Stimulated activated CD4-positive, alpha-beta T cell treated with anti-CD3 and anti-CD28 coated beads, Interleukin-2, amount 100 ng/mL, for 24 hours (primary cell): Measurements from ENCODE around the gene POLD1.
"Not testable (repeated sequence)": the region's sequence is repeated elsewhere in the genome, so short reads cannot be mapped to it uniquely, and the experiment has no call there.

ENCODE experiments used
- DNase-seq, 2 donors: peaks; one replicate each; pipeline ENCODE4 v3.0.0-alpha.2; 2020

The POLD1 gene

DNA sequence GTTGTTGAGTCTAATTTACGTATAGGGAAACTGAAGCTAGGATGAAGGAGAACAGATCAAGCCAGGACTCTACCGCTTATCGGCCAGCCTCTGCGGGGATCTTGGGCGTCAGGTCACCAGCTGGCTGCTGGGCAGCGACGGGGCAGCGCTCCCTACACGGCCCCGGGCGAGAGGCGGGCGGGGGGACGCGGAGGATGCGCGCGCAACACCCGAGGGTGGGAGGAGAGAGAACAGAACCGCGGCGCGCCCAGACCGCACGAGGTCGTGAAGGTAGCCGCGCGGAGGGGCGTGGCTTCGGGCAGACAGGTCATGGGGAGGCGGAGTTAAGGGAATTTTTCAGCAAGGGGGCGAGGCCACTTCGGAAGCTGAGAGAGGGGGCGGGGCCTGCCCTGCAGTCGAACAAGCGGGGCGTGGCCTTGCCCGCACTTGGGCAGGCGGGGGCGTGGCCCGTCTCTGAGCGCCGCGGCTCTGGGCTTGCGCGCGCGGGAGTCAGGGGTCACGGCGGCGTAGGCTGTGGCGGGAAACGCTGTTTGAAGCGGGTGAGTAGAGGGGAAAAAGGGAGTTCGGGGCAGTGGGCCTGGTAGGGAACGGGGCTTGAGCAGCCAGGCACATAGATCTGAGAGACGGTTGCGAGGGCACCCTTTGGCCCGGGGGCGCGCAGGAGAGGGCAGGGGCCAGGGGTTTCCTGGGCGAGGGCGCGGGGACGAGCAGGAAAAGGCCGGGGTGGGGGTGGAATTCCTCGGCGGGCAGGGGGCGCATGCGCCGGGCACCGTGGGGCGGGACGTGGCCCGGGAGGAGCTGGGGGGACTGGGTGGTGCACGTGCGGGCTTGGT is at the start of gene POLD1:
POLD1 (plus strand) TSS at position 496 of the 833 bp plus-strand sequence. CDS start 14,505 bp downstream, outside the sequence.
- DNase-seq = peak; percentile 99

- no peak for DNase-seq
Measured at GRCh38 chr19:50334741-50335421, 49.3 kb upstream of the POLD1 start.

DNA sequence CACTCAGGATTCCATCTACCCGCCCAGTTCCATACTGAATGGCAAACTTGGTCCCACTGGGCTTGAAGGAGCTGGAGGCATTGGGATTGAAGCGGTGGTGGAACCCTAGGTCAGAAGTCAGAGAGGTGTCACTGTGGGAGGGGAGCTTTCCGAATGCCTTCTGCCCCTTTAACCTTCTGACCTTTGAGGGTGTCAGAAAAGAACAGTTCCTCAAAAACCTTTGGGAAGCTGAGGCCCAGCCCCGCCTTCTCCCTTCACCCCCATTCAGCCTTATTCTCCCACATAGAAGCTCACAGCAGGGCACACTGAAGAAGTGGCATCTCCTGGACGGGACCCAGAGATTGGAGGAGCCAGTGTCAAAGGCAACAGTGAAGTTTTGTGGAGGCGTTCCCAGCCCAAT is 47.1 kb upstream of the POLD1 start:
- not testable (repeated sequence) for DNase-seq

DNA sequence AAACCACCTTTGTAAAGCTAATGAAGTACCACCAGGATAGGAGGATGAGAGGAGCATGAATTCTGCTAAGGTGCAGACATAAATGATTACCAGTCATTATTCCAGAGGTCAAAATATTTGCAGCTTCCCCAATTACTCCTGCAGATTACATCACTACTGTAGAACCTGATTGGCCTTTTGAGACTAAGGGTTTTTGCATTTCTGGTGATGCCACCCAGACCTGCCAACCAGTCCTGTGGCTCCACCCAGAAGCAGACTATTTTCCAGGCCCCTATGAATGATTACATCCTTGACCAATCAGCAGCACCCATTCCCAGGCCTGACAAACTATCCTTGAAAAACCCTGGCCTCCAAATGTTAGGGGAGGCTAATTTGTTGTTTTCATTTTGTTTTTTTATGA is 43.8 kb upstream of the POLD1 start:
- DNase-seq = no peak

- no peak for DNase-seq
Measured at GRCh38 chr19:50341091-50341564, 43.0 kb upstream of the POLD1 start.

GRCh38 chr19:50344661-50345318 is 39.4 kb upstream of the POLD1 start:
- DNase-seq = no peak

DNA sequence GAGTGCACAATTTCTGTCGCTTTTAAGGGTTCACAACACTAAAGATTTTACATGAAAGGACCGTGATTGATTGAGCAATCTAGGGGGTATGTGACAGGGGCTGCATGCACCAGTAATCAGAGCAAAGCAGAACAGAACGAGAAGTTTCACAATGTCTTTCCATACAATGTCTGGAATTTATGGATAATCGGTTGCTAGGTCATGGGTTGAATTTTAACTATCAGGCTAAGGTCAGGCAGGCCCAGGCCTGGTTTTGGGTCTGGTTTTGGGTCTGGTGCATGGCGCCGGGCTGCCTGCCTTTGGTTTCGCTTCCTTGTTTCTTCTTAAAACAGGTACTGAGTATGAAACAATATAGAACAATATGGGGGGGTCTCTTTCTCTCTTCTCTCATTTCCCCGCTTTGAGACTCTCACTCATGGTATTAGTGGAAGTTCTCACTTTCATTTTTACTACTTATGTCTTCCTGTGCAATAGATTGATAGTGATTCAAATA is 37.0 kb upstream of the POLD1 start:
- peak; percentile 37 to 53 for DNase-seq

GRCh38 chr19:50349277-50350057 is 34.7 kb upstream of the POLD1 start:
- no peak for DNase-seq

DNA sequence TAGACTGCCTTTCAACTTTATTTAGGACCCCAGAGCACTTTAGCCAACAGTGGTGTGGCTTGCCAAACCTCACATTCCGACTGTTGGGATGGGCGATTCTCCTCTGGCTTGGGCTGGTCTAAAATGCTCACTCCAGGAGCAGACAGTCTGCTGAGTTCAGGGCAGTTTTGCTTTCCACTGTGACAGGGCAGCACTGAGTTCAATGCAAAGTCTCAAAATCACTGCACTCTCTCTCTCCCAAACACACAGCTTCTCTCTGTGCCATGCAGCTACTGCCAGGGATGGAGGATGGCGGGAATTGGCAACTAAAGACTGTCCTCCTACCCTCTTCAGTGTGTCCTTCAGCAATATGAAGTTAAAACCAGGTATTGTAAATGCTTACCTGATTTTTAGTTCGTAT is 31.9 kb upstream of the POLD1 start:
- no peak for DNase-seq

- DNase-seq = not testable (repeated sequence)
Measured at GRCh38 chr19:50353487-50353880, 30.7 kb upstream of the POLD1 start.

GRCh38 chr19:50356691-50357177 is 27.4 kb upstream of the POLD1 start:
- no peak for DNase-seq

DNA sequence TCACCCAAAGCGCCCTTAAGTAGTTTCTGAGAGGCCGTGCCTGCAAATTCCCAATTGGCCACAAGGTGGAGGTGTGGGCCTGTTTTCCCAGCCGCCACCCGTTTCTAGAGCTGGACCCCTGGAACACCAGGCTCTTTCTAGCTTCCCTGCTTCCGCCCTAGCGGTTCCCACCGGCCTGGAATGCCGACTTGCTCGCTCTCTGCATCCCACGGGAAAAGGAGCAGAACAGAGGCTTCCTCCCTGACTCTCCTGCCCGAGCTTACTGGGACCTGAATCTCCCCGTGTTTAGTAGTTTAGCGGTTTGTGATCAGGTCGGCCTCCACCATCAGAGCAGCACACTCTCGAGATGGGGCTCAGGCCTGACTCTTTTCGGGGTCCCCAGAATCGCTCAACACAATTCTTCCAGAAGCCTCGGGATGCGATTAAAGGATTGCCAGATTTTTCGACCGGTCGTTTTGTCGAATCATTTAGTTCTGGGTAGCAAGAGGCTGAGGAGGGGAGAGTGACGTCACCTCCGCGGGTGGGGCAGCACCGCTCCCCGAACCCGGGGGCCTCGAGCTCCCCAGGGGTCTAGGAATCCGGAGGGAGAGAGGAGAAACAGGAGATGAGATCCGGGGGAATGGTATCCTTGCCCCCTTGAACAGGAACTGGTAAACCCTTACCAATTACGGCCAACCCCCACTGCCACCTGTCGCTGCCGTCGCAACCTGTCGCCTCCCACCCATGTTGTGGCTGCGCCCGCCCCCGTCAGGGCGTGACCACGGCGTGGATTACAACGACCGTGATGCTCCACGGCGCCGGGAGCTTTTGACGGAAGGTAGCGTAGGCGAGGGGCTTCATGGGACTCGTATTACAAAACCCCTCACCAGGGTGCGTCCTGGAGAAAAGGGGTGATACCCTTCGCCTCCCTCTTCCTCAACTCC is 26.7 kb upstream of the POLD1 start:
- peak; percentile 86 to 88 for DNase-seq

DNA sequence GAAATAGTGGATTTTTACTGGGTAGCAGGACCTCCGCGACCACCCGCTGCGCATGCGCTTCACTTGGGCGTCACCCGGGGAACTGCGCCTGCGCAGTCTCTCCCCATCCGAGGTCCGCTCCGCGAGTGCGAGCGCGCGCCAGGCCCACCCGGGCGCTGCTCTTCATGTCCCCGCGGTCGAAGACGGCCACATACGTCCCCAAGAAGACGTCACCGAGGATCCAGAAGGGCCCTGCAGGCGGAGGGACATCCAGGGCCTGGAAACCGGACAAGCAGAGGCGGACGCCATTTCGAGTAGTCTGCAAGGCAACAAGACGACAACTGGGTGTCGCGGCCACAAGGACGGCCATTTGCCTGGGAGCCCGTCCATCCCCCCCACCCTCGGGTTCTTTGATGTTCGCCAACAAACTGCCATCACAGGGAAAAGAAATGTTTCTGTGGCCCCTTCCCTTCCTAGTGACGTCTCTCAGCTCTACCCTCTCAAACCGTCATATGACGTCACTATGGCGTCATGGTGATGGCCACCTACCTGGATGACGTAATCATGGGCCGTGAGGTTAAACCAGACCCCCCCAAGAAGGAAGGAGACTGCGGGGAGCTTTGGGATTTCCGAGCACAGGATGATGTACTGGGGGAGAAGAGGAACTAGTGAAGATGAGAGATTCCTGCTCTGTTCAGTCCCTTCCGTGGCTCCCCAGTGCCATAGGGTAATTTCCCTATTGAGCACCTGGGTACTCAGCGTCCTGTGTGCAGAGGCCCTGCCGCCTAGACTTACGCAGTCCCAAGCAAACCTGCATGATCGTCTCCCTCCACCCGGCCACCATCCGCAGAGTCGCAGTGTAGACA is 25.4 kb upstream of the POLD1 start:
- peak; percentile 74 to 79 for DNase-seq

- DNase-seq = no peak
Measured at GRCh38 chr19:50359328-50359818, 24.8 kb upstream of the POLD1 start.

GRCh38 chr19:50361290-50362029 is 22.7 kb upstream of the POLD1 start:
- DNase-seq = no peak

- DNase-seq = no peak
Measured at GRCh38 chr19:50362030-50362412, 22.1 kb upstream of the POLD1 start.

DNA sequence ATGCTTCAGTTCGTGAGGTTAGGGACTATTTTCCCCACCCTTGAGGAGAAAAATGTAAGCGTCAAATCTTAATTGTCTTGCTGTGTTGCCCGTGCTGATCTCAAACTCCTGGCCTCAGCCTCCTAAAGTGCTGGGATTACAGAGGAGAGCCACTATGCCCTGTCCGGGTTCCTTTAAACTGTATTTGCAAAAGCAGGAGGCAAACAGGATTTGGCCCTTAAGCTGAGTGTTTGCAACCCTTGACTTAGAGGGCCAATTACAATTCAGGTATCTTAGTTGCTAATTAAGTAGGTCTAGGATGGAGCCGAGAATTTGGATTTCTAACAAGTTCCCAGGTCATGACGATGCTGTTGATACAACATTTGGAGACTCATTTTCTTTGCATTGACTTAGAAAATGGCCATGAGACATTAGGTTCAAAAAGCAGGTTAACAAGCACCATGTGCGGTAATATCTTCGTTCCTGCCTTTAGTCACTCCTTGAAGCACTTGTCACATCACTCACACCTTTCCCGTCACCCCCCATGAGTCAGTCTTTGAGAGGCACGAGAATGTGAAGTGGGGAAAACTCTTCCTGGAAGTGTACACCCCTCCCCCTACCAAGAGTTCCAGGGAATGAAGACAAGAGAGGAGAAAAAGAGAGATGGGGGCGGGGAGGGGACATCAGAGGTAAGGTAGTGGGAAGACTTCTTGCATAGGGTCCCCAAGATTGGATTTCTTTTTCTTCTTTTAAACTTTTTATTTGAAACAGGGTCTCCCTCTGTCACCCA is 21.3 kb upstream of the POLD1 start:
- DNase-seq = peak; percentile 49 to 59
